Stimulated activated CD8-positive, alpha-beta memory T cell treated with anti-CD3 and anti-CD28 coated beads, Interleukin-4, amount 100 ng/mL, for 24 hours (primary cell): Measurements from ENCODE around the gene OR51B4.
"Not testable (repeated sequence)": the region's sequence is repeated elsewhere in the genome, so short reads cannot be mapped to it uniquely, and the experiment has no call there.

Source experiments
- DNase-seq: peaks from one replicate; pipeline ENCODE4 v3.0.0-alpha.2; 2020; ENCODE audit warnings: low read depth

The OR51B4 gene

DNA sequence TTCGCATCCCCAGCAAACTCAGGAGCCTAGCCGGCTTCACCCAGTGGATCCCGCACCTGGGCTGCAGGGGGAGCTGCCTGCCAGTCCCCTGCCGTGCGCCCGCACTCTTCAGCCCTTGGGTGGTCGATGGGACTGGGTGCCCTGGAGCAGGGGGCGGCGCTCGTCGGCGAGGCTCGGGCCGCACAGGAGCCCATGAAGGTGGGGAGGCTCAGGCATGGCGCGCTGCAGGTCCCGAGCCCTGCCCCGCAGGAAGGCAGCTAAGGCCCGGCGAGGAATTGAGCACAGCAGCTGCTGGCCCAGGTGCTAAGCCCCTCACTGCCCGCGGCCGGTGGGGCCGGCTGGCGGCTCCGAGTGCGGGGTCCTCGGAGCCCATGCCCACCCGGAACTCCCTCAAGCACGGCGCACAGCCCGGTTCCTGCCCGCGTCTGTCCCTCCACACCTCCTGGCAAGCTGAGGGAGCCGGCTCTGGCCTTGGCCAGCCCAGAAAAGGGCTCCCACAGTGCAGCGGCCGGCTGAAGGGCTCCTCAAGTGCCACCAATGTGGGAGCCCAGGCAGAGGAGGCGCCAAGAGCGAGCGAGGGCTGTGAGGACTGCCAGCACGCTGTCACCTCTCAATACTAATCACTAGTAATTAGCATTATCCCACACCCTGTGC, 7.3 kb downstream of the OR51B4 start:
- DNase-seq, result not testable (repeated sequence)

DNA sequence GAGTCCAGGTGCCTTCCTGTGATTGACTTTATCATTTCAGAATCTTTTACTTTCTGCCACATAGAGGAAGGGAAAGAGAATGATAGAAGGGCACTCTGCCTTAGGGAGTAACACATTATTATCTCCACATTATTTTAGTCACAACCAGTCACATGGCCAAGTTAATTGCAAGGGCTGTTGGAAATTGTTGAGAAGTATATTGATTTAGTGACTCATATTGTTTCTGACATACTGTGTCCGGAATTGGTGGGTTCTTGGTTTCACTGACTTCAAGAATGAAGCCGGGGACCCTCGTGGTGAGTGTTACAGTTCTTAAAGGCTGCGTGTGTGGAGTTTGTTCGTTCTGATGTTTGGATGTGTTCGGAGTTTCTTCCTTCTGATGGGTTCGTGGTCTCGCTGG, 8.7 kb downstream of the OR51B4 start:
- DNase-seq, result no peak

- DNase-seq, result no peak
Measured at GRCh38 chr11:5291207-5291838, 10.4 kb downstream of the OR51B4 start.

DNA sequence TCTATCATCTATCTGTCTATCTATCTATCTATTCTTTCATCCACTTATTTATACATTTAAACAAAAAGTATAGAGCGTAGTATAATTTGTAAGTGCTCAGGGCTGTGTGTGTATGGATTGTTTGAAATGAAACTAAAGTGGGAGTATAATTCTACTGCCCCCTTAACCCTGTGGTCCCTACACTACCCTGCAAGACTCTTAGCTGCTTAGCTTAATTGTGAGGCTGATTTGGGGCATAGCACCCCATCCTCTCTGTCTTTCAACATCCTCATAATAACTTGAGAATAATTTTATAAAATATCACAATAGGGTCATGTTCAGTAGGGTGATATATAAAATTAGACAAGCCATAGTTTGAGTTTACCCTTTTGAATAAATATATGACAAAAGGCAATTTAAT, 11.6 kb downstream of the OR51B4 start:
- no peak for DNase-seq

GRCh38 chr11:5289696-5290095, 12.1 kb downstream of the OR51B4 start:
- DNase-seq, result no peak

DNA sequence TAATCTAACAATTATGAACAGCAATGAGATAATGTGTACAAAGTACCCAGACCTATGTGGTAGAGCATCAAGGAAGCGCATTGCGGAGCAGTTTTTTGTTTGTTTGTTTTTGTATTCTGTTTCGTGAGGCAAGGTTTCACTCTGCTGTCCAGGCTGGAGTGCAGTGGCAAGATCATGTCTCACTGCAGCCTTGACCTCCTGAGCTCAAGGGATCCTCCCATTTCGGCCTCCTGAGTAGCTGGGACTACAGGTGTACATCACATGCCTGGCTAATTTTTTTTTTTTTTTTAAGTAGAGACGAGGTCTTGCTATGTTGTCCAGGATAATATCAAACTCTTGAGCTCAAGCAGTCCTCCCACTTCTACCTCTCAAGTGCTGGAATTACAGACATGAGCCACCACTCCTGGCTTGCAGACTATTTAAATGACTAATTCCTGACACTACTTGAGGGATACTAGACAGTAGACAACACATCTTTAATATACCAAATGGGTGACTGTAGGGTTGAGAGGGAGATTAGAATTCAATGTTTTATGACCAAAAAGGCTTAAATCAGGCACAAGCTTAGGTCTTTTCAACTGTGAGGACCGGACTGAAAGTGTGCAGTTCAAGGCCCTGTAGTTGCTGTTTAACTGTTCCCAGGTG, 12.7 kb downstream of the OR51B4 start:
- DNase-seq, result no peak

DNA sequence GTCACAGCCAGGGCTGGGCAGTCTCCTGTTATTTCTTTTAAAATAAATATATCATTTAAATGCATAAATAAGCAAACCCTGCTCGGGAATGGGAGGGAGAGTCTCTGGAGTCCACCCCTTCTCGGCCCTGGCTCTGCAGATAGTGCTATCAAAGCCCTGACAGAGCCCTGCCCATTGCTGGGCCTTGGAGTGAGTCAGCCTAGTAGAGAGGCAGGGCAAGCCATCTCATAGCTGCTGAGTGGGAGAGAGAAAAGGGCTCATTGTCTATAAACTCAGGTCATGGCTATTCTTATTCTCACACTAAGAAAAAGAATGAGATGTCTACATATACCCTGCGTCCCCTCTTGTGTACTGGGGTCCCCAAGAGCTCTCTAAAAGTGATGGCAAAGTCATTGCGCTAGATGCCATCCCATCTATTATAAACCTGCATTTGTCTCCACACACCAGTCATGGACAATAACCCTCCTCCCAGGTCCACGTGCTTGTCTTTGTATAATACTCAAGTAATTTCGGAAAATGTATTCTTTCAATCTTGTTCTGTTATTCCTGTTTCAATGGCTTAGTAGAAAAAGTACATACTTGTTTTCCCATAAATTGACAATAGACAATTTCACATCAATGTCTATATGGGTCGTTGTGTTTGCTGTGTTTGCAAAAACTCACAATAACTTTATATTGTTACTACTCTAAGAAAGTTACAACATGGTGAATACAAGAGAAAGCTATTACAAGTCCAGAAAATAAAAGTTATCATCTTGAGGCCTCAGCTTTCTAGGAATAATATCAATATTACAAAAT, 13.4 kb downstream of the OR51B4 start:
- DNase-seq, result no peak

GRCh38 chr11:5286901-5287300, 14.8 kb downstream of the OR51B4 start:
- no peak for DNase-seq

DNA sequence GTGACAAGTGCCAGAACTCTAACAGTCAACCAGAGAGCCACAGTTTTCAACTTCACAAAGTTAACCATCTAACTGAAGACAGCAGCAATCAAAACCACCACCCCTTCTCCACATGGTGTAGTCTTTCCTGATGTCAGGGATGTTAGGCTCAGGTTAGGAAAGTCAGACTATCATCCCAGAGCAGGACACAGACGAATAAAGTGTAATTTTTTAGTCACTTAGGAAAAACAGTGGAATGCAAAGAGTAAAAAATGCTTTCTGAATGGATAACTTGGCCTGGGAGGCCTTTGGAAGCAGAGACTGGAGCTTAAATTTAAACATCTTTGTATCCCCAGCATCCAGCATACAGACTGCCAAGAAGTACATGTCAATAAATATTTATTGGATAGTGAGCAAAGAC, 15.4 kb downstream of the OR51B4 start:
- DNase-seq, result no peak

- no peak for DNase-seq
Measured at GRCh38 chr11:5285703-5286340, 15.9 kb downstream of the OR51B4 start.

GRCh38 chr11:5284637-5285036, 17.1 kb downstream of the OR51B4 start:
- DNase-seq, result no peak

GRCh38 chr11:5283882-5284281, 17.9 kb downstream of the OR51B4 start:
- no peak for DNase-seq

GRCh38 chr11:5283086-5283485, 18.7 kb downstream of the OR51B4 start:
- DNase-seq, result no peak

GRCh38 chr11:5282628-5283027, 19.1 kb downstream of the OR51B4 start:
- no peak for DNase-seq

GRCh38 chr11:5281596-5281995, 20.1 kb downstream of the OR51B4 start:
- DNase-seq, result no peak

DNA sequence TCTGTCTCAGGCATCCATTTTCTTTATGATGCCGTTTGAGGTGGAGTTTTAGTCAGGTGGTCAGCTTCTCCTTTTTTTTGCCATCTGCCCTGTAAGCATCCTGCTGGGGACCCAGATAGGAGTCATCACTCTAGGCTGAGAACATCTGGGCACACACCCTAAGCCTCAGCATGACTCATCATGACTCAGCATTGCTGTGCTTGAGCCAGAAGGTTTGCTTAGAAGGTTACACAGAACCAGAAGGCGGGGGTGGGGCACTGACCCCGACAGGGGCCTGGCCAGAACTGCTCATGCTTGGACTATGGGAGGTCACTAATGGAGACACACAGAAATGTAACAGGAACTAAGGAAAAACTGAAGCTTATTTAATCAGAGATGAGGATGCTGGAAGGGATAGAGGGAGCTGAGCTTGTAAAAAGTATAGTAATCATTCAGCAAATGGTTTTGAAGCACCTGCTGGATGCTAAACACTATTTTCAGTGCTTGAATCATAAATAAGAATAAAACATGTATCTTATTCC, 21.1 kb downstream of the OR51B4 start:
- no peak for DNase-seq

- no peak for DNase-seq
Measured at GRCh38 chr11:5279471-5280090, 22.2 kb downstream of the OR51B4 start.

GRCh38 chr11:5277807-5278382, 23.9 kb downstream of the OR51B4 start:
- no peak for DNase-seq

DNA sequence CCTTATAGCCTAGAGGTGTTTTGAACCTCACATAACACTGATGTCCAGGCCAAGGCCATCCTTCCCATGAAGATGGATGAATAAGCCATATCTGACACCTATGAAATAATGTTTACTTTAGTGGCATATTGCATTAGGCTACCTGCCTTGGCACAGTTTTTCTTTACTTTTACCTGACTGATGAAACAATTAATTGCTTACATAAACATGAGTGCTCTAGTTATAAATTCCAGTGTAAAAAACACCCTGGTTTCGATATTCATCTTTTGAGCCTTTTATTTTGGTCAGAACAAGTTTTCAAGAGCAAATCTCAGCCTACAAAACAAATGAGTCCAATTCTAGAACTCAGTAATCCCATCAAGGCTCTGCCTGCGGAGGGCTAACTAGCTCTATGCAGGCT, 25.0 kb downstream of the OR51B4 start:
- no peak for DNase-seq

- DNase-seq, result no peak
Measured at GRCh38 chr11:5275369-5276110, 26.2 kb downstream of the OR51B4 start.
